HFFc6 (cell line): ENCODE data around the gene BBIP1. TPM values are rescaled to one million over a fixed set of nuclear protein-coding genes. Genes with fewer than 3 reads are reported as not detected.

Experiments used
- DNase-seq: peaks from one replicate; pipeline ENCODE4 v3.0.0-alpha.2; 2018
- H3K27ac Mint-ChIP-seq: 2 replicates; pipeline ENCODE4 v1.8.0; 2020; ENCODE audit warnings: mild to moderate bottlenecking, mixed read lengths
- H3K27me3 Mint-ChIP-seq: 2 replicates; pipeline ENCODE4 v1.8.0; 2021; ENCODE audit warnings: mild to moderate bottlenecking, moderate library complexity, mixed read lengths; ENCODE audit not compliant: insufficient read depth
- H3K36me3 Mint-ChIP-seq: 2 replicates; pipeline ENCODE4 v1.8.0; 2021; ENCODE audit warnings: low read depth, mixed read lengths
- H3K4me1 Mint-ChIP-seq: 2 replicates; pipeline ENCODE4 v1.8.0; 2020; ENCODE audit warnings: low read depth, mixed read lengths
- H3K4me3 Mint-ChIP-seq: 2 replicates; pipeline ENCODE4 v1.8.0; 2020; ENCODE audit warnings: mild to moderate bottlenecking, moderate library complexity, mixed read lengths
- H3K9me3 Mint-ChIP-seq: 2 replicates; pipeline ENCODE4 v1.8.0; 2020; ENCODE audit warnings: mild to moderate bottlenecking, mixed read lengths
- total RNA-seq, 6 experiments: library from RNA; stranded (reverse); fragmentation: NEBNext Ultra II Directional; extraction: Animal tissue kit (Norgen Biotek cat#: 25700); gene quantifications; 2 replicates in 1 of 6; 3 replicates in 5 of 6; pipeline ENCODE4 v1.2.3, GENCODE V29; 2021
- TF ChIP-seq, protein P1 (sequence below): fragments of 200-600 bp; sonication (generic); IDR thresholded peaks from 2 replicates; pipeline ENCODE4 v1.5.0; 2021; ENCODE audit warnings: antibody characterized with exemption, mild to moderate bottlenecking

The BBIP1 gene
- total RNA-seq, 6 experiments from 2014 or later = 28.5 to 36.1 (median 31.2) TPM

DNA sequence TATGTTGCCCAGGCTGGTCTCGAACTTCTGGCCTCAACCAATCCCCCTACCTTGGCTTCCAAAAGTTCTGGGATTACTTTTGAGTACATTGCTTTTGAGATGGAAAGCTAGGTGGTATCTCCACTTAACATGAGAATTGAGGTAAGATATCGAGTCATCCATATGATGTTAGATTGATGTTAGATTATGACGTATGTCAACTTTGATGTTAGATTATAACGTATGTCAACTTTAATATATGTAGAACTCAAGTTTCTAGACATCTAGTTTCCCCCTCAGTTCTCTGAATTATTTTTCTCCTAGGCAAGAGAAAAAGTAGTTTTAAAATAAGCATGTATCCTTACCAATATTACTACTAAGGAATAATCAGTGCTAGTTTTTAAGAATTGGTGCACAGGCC, 20.4 kb upstream of the BBIP1 start:
- Mint-ChIP-seq H3K27me3 (no peaks in the 10 kb centered on the region; the same call in 1 of the 2 replicates), H3K36me3 (peaks cover 32% of the 10 kb centered on the region), H3K27ac (no peak overlapping the region), H3K9me3 (no peaks in the 10 kb centered on the region), H3K4me1 (peaks cover 19% of the 10 kb centered on the region), H3K4me3 (no peak overlapping the region)
- DNase-seq = no peak
- TF ChIP-seq, protein P1, sequence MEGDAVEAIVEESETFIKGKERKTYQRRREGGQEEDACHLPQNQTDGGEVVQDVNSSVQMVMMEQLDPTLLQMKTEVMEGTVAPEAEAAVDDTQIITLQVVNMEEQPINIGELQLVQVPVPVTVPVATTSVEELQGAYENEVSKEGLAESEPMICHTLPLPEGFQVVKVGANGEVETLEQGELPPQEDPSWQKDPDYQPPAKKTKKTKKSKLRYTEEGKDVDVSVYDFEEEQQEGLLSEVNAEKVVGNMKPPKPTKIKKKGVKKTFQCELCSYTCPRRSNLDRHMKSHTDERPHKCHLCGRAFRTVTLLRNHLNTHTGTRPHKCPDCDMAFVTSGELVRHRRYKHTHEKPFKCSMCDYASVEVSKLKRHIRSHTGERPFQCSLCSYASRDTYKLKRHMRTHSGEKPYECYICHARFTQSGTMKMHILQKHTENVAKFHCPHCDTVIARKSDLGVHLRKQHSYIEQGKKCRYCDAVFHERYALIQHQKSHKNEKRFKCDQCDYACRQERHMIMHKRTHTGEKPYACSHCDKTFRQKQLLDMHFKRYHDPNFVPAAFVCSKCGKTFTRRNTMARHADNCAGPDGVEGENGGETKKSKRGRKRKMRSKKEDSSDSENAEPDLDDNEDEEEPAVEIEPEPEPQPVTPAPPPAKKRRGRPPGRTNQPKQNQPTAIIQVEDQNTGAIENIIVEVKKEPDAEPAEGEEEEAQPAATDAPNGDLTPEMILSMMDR = no peak

DNA sequence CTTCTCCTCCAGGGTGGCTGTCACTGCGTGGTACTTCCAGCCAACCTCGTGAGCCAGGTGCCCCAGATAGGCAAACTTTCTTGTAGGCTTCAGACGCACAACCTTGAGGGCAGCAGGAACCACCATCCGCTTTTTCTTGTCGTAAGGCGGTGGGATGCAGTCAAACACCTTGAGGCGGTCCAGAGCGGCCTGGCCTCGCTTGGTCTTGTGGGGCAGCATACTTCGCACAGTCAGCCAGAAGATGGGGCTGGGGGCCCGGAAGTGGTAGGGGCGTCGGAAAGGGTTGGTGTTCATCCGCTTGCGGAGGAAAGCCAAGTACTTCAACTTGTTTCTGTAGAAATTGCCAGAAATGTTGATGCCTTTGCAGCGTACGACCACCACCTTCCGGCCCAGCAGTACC, 17.8 kb upstream of the BBIP1 start:
- Mint-ChIP-seq H3K36me3 (peaks cover 10% of the 10 kb centered on the region; the same call in 1 of the 2 replicates), H3K4me1 (peaks cover 6% of the 10 kb centered on the region), H3K27me3 (no peaks in the 10 kb centered on the region), H3K9me3 (no peaks in the 10 kb centered on the region), H3K4me3 (no peak overlapping the region), H3K27ac (no peak overlapping the region)
- DNase-seq = no peak
- TF ChIP-seq, protein P1 = no peak

DNA sequence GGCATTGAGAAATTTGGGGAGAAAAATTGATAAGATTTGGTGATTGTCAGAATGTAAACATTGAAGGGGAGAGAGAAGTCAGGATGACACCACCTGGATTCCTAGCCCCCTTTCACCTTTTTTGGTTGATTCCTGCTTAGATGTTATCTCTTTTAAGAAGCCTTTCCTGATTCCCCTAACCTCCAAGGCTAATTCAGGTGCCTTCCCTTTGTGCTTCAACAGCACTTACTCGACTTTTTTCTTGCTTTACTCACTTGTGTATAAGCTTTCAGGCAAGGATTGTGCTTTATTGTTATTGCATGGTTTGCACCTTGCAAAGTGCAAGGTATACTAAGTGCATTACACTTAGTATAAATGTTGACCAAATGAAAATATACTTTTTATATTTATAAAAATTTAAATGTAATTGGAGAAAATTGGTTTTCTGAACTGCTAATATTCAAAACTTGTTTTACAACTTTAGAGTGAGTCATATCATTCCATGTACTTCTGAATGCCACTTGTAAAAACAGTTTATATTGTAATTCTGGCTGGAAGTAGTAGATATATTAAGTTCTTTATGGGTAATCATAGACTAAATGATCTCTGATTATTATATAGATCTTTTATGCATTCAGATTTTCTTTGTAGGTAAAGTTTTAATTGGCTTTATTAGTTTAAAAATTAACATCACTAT, 13.7 kb upstream of the BBIP1 start:
- Mint-ChIP-seq H3K36me3 (no peaks in the 10 kb centered on the region), H3K4me1 (0 out of 2 replicates have a peak, but pooled peaks cover 5% of the 10 kb centered on the region), H3K4me3 (no peak overlapping the region), H3K9me3 (no peaks in the 10 kb centered on the region), H3K27ac (no peak overlapping the region; the same call in 1 of the 2 replicates), H3K27me3 (no peaks in the 10 kb centered on the region)
- TF ChIP-seq, protein P1 = no peak
- no peak for DNase-seq

DNA sequence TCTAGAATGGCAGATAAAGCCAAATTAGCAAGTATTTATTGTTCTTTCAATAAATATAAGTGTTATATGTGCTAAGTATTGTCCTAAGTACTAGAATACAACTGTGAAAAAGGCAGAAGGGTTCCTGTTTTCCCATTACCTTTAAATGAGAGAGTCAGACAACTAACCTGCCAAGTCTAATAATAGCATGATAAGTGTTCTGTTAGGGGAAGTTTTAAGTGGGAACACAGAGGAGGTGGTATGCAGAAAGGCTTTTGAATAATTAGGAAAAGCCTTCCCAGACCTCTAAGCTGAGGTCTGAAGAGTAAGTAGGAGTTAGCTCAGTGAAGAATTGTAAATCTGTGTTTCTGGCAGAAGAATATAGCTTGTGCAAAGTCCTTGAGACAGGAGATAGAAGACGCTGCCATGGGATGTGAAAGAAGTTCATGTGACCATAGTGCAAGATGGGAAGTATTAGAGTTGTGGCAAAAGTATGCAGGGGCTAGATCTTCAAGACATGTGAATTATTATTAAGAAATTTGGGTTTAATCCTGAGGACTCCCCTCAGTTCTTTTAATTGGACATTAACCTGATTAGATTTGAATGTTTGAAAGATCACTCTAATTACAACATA, 12.9 kb upstream of the BBIP1 start:
- Mint-ChIP-seq H3K4me3 (no peak overlapping the region), H3K27ac (no peak overlapping the region), H3K27me3 (no peaks in the 10 kb centered on the region), H3K9me3 (no peaks in the 10 kb centered on the region), H3K4me1 (0 out of 2 replicates have a peak, but pooled peaks cover 5% of the 10 kb centered on the region), H3K36me3 (no peaks in the 10 kb centered on the region)
- TF ChIP-seq, protein P1 = no peak
- DNase-seq = no peak

DNA sequence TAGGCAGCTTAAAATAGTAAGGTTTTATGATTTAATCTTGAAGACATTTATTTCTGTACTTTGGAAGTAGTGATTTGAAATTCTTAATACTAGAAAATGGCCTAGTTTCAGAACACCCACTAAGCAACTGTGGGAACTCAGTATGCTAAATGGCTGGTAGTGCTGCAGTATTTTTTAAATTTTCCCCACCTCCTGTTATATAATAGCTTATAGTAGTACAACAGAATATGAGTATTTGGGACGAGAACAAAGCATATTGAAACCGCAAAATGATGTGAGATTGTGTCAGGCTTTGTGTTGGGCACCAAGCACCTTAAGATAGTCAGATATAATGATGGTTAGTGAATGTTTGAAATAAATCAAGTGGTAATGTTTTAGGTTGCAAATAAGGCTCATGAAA, 8.5 kb upstream of the BBIP1 start:
- H3K36me3 Mint-ChIP-seq = peaks cover 3% of the 10 kb centered on the region; the same call in 1 of the 2 replicates
- TF ChIP-seq, protein P1 = no peak
- H3K27me3 Mint-ChIP-seq = no peaks in the 10 kb centered on the region
- H3K4me1 Mint-ChIP-seq = peaks cover 23% of the 10 kb centered on the region
- DNase-seq = no peak
- no peak overlapping the region for H3K27ac Mint-ChIP-seq
- H3K4me3 Mint-ChIP-seq = no peak overlapping the region
- H3K9me3 Mint-ChIP-seq = no peaks in the 10 kb centered on the region
